PC-9 (cell line): Measurements from ENCODE around the gene CLHC1. TPM values are rescaled to one million over a fixed set of nuclear protein-coding genes. Genes with fewer than 3 reads are reported as not detected.
"Not testable (repeated sequence)": the region's sequence is repeated elsewhere in the genome, so short reads cannot be mapped to it uniquely, and the experiment has no call there.

Source experiments
- BruUV-seq: library from RNA; stranded (reverse); fragments of 400-500 nt; replicated peaks from 2 replicates; lab custom pipeline; 2021; lab: Mats Ljungman, UMichigan
- CTCF ChIA-PET: fragments of 300-600 bp; sonication (Branson Sonifier 250); formaldehyde crosslinking; loops from one replicate; lab custom pipeline; 2022; ENCODE audit warnings: antibody characterized with exemption; lab: Charles Lee
- POLR2A ChIA-PET: fragments of 300-600 bp; sonication (Branson Sonifier 250); formaldehyde crosslinking; loops from one replicate; lab custom pipeline; 2022; ENCODE audit warnings: antibody characterized with exemption; ENCODE audit not compliant: unreplicated experiment; lab: Charles Lee
- DNase-seq, 2 experiments: peaks; one replicate each; pipeline versions ENCODE4 v3.0.0 to v3.0.0-alpha.2; 2015 to 2022; ENCODE audit warnings: mixed read lengths in 1 of 2
- H2AFZ ChIP-seq: fragments of 200-600 bp; sonication (generic); 2 replicates; pipeline ENCODE4 v1.8.1; 2017; ENCODE audit warnings: antibody characterized with exemption
- H3F3A ChIP-seq: fragments of 200-600 bp; sonication (generic); 2 replicates; pipeline ENCODE4 v1.8.1; 2017; ENCODE audit warnings: antibody characterized with exemption, mild to moderate bottlenecking, low read depth; ENCODE audit not compliant: insufficient read depth
- H3K27ac ChIP-seq: fragments of 200-600 bp; sonication (generic); 2 replicates; pipeline ENCODE4 v1.6.1; 2016; ENCODE audit warnings: mixed run types
- H3K27me3 ChIP-seq: fragments of 200-600 bp; sonication (generic); 2 replicates; pipeline ENCODE4 v1.6.1; 2016; ENCODE audit warnings: low read depth, mixed run types; ENCODE audit not compliant: insufficient read depth
- H3K36me3 ChIP-seq: fragments of 200-600 bp; sonication (generic); 2 replicates; pipeline ENCODE4 v1.6.1; 2016; ENCODE audit warnings: low read depth, mixed run types
- H3K4me1 ChIP-seq: fragments of 200-600 bp; sonication (generic); replicated peaks from 2 replicates; pipeline ENCODE4 v1.6.1; 2016; ENCODE audit warnings: mixed run types; ENCODE audit not compliant: insufficient read depth
- H3K4me2 ChIP-seq: fragments of 200-600 bp; sonication (generic); 2 replicates; pipeline ENCODE4 v1.6.1; 2017; ENCODE audit warnings: mixed run types
- H3K4me3 ChIP-seq: fragments of 200-600 bp; sonication (generic); 2 replicates; pipeline ENCODE4 v1.6.1; 2016; ENCODE audit warnings: mixed run types
- H3K79me2 ChIP-seq: fragments of 200-600 bp; sonication (generic); 2 replicates; pipeline ENCODE4 v1.6.1; 2017; ENCODE audit warnings: low read depth, mixed run types
- H3K9me2 ChIP-seq: fragments of 200-600 bp; sonication (generic); 2 replicates; pipeline ENCODE4 v1.8.1; 2017; ENCODE audit warnings: mild to moderate bottlenecking; ENCODE audit not compliant: insufficient read depth
- H3K9me3 ChIP-seq: fragments of 200-600 bp; sonication (generic); 2 replicates; pipeline ENCODE4 v1.8.1; 2016; ENCODE audit warnings: low read depth; ENCODE audit not compliant: insufficient read depth
- H4K20me1 ChIP-seq: fragments of 200-600 bp; sonication (generic); 2 replicates; pipeline ENCODE4 v1.8.1; 2017; ENCODE audit not compliant: insufficient read depth
- CTCF ChIP-seq: fragments of 200-600 bp; sonication (generic); conservative IDR thresholded peaks from 2 replicates; pipeline ENCODE4 v1.6.1; 2017; ENCODE audit warnings: mixed run types, antibody characterized with exemption, mild to moderate bottlenecking, moderate library complexity
- EZH2 ChIP-seq: fragments of 200-600 bp; sonication (generic); IDR thresholded peaks from 2 replicates; pipeline ENCODE4 v1.8.0; 2017; ENCODE audit warnings: antibody characterized with exemption, low read depth
- intact Hi-C: fragments of 100-400 bp; cut with micrococcal nuclease; formaldehyde crosslinking; loops from one replicate; pipeline ENCODE4 v1.10.0; 2022; ENCODE audit not compliant: unreplicated experiment
- total RNA-seq: library from RNA; stranded (reverse); gene quantifications from 2 replicates; pipeline ENCODE4 v1.2.3, GENCODE V29; 2021

CLHC1 gene
- total RNA-seq, 1 experiment from 2014 or later = 27.1 TPM

GRCh38 chr2:55200416-55200815, 31.7 kb downstream of the CLHC1 start:
- no TSS peak for BruUV-seq
- intact Hi-C loops = no loop called here

GRCh38 chr2:55196526-55196925, 35.6 kb downstream of the CLHC1 start:
- Histone ChIP-seq H3K4me1 (no peaks in the 10 kb centered on the region), H3F3A (no peaks in the 10 kb centered on the region; the same call in 1 of the 2 replicates), H3K4me3 (no peak overlapping the region), H3K9me2 (no peaks in the 10 kb centered on the region), H3K36me3 (peaks cover 13% of the 10 kb centered on the region; the same call in 1 of the 2 replicates), H3K27me3 (no peaks in the 10 kb centered on the region), H3K27ac (no peak overlapping the region), H4K20me1 (no peaks in the 10 kb centered on the region), H2AFZ (no peak overlapping the region), H3K79me2 (no peaks in the 10 kb centered on the region), H3K4me2 (no peak overlapping the region), H3K9me3 (no peaks in the 10 kb centered on the region)
- DNase-seq = no peak
- intact Hi-C loops = no loop called here
- ChIA-PET CTCF (no interaction called here), POLR2A (no interaction called here)
- no TSS peak for BruUV-seq
- TF ChIP-seq CTCF (no peak), EZH2 (no peak)

More at GRCh38 chr2:55200416-55200815, 31.7 kb downstream of the CLHC1 start:
- no peak overlapping the region for H2AFZ ChIP-seq
- POLR2A ChIA-PET = interaction anchor here (0.9 kb wide), 1 partner anchor 301 kb away, joined by 5 read pairs; no protein-coding TSS in a partner anchor
- no peaks in the 10 kb centered on the region for H3K4me1 ChIP-seq
- no peaks in the 10 kb centered on the region for H4K20me1 ChIP-seq
- TF ChIP-seq CTCF = no peak
- TF ChIP-seq EZH2 = no peak
- no peak overlapping the region for H3K4me3 ChIP-seq
- H3K79me2 ChIP-seq = no peaks in the 10 kb centered on the region
- H3K36me3 ChIP-seq = peaks cover 25% of the 10 kb centered on the region; the same call in 1 of the 2 replicates
- H3K9me2 ChIP-seq = peaks cover 6% of the 10 kb centered on the region; the same call in 1 of the 2 replicates
- H3K9me3 ChIP-seq = no peaks in the 10 kb centered on the region
- no peaks in the 10 kb centered on the region for H3K27me3 ChIP-seq
- CTCF ChIA-PET = no interaction called here
- H3K4me2 ChIP-seq = no peak overlapping the region
- no peak overlapping the region for H3K27ac ChIP-seq
- H3F3A ChIP-seq = no peaks in the 10 kb centered on the region
- DNase-seq = no peak

GRCh38 chr2:55191888-55192287, 40.2 kb downstream of the CLHC1 start:
- H3K4me3 ChIP-seq, POLR2A ChIA-PET, CTCF ChIA-PET, H3K27ac ChIP-seq, H3K36me3 ChIP-seq, BruUV-seq, intact Hi-C loops, H3F3A ChIP-seq, H3K79me2 ChIP-seq, H2AFZ ChIP-seq, DNase-seq, H3K9me3 ChIP-seq, H3K4me1 ChIP-seq, H3K4me2 ChIP-seq, H3K9me2 ChIP-seq, H4K20me1 ChIP-seq, H3K27me3 ChIP-seq: not testable (repeated sequence)

GRCh38 chr2:55186837-55187236, 45.3 kb downstream of the CLHC1 start:
- peaks cover 11% of the 10 kb centered on the region; the same call in 1 of the 2 replicates for H3F3A ChIP-seq

More at GRCh38 chr2:55186837-55187236, 45.3 kb downstream of the CLHC1 start:
- H3K36me3 ChIP-seq, H3K4me2 ChIP-seq, H3K4me3 ChIP-seq, DNase-seq, H3K27me3 ChIP-seq, BruUV-seq, CTCF ChIA-PET, H3K79me2 ChIP-seq, H3K27ac ChIP-seq, H3K9me3 ChIP-seq, H3K9me2 ChIP-seq, intact Hi-C loops, H3K4me1 ChIP-seq, H4K20me1 ChIP-seq, H2AFZ ChIP-seq: not testable (repeated sequence)
- POLR2A ChIA-PET = interaction anchor here (0.5 kb wide), 1 partner anchor 8 kb away, joined by 6 read pairs; no protein-coding TSS in a partner anchor
